D721Med (cell line): ENCODE measurements around the gene FAF1.

ENCODE experiments used
- DNase-seq: peaks from one replicate; pipeline ENCODE4 v3.0.0; 2011; ENCODE audit warnings: low spot score; ENCODE audit not compliant: insufficient read length
- FAIRE-seq: peaks from 2 replicates; lab custom pipeline; 2011; peaks lifted over from hg19 to GRCh38; lab: Jason Lieb, UNC
- TF ChIP-seq, protein P1 (sequence below): IDR thresholded peaks from 2 replicates; pipeline ENCODE4 v1.5.1; 2012; ENCODE audit warnings: mild to moderate bottlenecking, control low read depth; ENCODE audit not compliant: insufficient read depth; ENCODE audit errors: missing control alignments

FAF1 gene

GRCh38 chr1:50995651-50996050 lies 35.6 kb upstream of the FAF1 start:
- FAIRE-seq (no peak), DNase-seq (no peak)
- TF ChIP-seq, protein P1, sequence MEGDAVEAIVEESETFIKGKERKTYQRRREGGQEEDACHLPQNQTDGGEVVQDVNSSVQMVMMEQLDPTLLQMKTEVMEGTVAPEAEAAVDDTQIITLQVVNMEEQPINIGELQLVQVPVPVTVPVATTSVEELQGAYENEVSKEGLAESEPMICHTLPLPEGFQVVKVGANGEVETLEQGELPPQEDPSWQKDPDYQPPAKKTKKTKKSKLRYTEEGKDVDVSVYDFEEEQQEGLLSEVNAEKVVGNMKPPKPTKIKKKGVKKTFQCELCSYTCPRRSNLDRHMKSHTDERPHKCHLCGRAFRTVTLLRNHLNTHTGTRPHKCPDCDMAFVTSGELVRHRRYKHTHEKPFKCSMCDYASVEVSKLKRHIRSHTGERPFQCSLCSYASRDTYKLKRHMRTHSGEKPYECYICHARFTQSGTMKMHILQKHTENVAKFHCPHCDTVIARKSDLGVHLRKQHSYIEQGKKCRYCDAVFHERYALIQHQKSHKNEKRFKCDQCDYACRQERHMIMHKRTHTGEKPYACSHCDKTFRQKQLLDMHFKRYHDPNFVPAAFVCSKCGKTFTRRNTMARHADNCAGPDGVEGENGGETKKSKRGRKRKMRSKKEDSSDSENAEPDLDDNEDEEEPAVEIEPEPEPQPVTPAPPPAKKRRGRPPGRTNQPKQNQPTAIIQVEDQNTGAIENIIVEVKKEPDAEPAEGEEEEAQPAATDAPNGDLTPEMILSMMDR = no peak

DNA sequence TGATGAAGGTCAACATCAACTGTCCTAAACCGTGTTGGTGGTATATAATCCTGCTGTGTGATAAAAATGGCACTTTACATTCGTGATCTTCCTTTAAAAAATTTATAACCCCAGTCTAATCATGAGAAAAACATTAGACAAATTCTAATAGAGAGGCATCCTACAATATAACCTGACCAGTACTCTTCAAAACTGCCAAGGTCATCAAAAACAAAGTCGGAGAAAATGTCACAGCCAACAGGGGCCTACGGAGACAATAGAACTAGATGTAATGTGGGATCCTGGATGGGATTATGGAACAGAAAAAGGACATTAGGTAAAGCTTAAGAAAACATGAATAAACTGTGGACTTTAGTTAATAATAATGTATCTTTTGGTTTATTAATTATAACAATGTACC lies 34.9 kb upstream of the FAF1 start:
- FAIRE-seq (no peak), DNase-seq (no peak)
- TF ChIP-seq, protein P1 = no peak

GRCh38 chr1:50993645-50994044 lies 33.6 kb upstream of the FAF1 start:
- TF ChIP-seq, protein P1 = no peak
- DNase-seq (no peak), FAIRE-seq (no peak)

GRCh38 chr1:50992532-50993318 lies 32.7 kb upstream of the FAF1 start:
- TF ChIP-seq, protein P1 = no peak
- DNase-seq = no peak
- FAIRE-seq = peak; percentile 6

DNA sequence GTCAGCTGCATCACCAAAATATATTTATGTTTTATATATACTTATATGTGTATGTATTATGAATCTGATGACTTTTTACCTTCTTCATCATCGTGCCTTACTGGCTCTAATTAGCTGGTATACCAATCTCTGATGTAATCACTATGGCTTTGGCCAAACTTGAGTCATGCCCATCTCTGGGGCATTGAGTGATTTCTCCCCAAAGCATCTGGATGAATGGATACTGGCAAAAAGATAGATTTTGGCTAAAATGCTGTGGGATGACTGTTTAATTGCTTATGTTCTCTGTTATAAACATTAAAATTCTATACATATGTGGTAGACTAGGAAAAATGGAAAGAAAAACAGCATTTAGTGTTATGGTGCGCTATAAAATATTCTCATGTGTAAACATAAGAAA lies 29.6 kb upstream of the FAF1 start:
- no peak for FAIRE-seq
- no peak for DNase-seq
- TF ChIP-seq, protein P1 = no peak

DNA sequence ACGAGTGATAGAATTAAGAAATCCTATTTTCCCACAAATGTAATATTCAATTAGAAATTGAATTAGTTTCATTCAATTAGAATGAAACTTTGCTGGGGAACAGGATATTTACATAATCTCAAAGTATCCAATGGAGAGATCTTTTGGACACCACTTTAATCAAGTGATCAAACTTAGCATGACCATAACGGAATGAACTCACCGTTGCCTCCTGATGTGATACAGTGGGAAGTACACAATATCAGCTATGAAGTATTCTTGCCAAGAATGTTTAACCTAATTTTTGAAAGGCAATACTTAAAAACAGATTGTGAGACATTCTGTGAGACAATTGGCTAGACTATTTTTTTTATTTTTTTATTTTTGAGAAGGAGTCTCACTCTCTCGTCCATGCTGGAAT lies 26.6 kb upstream of the FAF1 start:
- DNase-seq (no peak), FAIRE-seq (no peak)
- TF ChIP-seq, protein P1 = no peak

DNA sequence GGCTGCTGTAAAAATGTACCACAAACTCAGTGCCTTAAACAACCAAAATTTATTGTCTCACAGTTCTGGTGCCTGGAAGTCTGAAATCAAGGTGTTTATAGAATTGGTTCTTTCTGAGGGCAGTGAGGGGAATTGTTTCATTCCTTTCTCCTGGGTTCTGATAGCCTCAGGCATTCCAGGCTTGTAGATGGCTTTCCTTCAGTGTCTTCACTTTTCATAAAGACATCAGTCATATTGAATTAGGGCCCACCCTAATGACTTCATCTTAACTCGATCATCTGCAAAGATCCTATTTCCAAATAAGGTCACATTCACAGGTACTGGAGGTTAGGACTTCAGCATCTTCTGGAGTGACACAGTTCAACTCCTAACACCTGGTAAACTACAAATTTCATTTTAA lies 25.0 kb upstream of the FAF1 start:
- no peak for DNase-seq
- TF ChIP-seq, protein P1 = no peak
- no peak for FAIRE-seq
